GM18951 (cell line): ENCODE measurements around the gene TBC1D22A.

Experiments
- POLR2A ChIP-seq: IDR thresholded peaks from 4 replicates; pipeline ENCODE4 v1.6.1; 2011; ENCODE audit warnings: mild to moderate bottlenecking; ENCODE audit not compliant: insufficient read length, insufficient read depth; ENCODE audit errors: extremely low read depth
- in situ Hi-C: fragments of 300-500 bp; cut with MboI; formaldehyde crosslinking; loops from one replicate; pipeline ENCODE4 v1.12.0; 2022; ENCODE audit warnings: low sequenced_read_pairs, mixed read lengths, inconsistent platforms; ENCODE audit not compliant: unreplicated experiment

Gene TBC1D22A

DNA sequence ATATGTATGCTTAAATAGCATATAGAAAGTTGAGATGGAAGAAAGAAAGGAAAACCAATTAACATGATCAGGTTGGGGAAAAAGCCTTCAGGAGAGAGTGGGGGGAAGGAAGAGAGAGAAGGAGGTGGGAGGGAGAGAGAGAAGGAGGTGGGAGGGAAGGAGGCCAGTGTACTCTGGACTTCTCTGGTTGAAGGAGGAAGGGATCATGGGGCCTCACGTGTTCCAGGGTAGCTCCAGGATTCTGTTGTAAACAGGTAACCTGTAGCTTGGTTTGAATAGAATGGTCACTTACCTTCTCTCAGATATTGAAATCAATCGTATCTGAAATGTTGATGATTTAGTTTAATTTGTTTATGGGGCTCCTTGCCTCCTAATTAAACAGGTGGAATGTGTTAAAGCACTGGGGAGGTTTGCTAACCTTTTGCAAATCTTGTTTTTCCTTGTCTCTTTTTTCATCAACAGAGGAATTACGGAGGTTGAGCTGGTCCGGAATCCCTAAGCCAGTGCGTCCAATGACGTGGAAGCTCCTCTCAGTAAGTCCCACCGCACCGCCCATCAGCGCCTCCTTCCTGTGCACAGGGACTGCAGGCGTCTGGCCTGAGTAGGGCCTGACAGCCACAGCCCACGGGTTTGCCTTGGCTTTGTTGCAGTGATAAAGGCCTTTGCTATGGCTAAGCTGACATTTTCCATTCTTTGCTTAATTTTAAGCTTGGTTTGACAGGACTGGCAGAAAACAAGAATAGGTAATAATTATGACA lies 115.9 kb downstream of the TBC1D22A start:
- no peak for TF ChIP-seq POLR2A
- in situ Hi-C loops: no loop called here

DNA sequence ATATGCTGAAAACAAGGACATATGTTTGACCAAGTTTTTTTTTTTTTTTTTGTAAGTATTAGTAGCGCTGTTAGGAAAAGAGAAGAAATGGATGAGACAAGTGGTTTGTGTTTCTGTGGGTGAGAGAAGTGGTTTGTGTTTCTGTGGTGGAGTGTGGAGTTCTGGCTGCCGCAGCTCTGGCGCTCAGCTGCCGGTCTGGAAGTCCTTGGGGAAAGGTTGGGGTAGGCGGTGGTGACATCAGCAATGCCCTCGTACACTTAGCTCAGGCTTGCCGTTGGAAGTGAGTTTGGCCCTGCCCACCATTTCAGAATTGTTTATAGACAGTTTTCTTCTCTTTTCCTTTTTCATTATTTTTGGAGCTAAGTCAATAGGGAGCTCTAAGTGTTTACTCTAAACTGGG lies 116.6 kb downstream of the TBC1D22A start:
- TF ChIP-seq POLR2A: no peak
- in situ Hi-C loops: no loop called here

DNA sequence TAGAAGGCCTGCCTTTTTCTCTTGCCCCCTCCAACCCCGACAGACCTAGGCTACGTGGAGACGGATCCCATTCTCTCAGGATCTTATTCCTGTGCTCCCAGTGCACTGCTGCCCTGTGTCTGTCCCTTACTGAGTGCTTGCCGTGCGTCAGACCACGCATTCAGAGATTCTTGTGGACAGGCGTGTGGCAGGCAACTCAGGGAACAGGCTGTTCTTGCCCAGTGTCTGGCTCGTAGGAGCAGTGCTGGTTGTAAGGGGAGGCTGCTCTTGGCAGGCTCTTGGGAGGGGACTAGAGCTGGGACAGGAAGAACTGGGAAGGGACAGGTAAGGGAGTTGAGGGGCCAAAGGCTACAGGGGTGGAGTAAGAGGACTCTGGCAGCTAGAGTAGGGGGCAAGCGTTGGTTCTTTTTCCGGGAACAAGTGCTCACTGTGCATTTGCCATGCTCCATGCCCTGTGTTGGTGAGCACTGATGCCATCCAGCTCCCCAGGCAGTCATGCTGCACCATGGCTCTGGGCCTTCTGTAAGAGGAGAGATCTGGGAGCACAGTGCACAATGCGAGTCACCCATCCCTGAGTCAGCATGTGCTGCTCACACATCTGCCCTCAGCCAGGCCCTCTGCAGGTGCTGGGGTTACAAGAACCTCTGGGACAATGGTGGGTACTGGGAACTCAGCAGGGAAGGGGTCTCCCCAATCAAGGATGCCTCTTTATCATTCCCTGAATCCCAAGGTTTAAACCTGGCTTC lies 119.1 kb downstream of the TBC1D22A start:
- TF ChIP-seq POLR2A: no peak
- in situ Hi-C loops: no loop called here

DNA sequence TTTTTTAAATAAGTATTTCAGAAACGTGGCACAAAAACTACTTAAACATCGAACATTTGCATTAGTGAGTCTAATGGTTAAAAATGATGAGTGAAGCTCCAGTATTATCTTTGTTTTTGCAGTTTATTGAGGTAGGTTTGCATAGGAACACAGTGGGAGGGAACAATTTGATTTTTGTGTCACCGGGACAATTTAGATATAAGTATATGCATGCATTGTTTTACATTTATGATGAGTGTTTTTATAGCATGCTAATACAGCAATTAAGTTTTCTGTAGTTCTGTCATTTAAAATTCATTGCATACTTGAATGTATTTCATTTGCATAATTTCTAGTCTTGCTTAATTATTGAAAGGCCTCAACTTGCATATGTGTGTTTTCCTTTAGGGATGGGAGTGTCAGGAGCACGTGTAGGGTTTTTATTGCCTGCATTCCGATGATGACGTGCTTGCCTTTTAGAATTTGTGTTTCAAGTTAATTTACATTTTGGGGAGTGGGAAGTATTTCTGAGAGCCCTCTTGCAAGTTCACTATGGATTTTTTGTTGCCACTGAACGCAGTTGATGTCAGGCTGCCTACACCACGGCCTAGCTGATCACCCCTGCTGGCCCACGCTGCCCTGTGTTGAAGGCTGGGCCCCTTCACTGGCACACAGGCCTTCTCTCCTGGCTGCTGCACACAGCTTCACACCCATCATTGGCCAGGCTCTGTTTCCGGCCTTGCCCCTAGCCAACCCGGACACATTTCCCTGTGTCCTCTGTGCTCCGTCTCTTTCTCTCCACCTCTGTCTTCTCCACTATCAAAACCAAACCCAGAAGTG lies 120.9 kb downstream of the TBC1D22A start:
- TF ChIP-seq POLR2A: no peak
- in situ Hi-C loops: no loop called here

DNA sequence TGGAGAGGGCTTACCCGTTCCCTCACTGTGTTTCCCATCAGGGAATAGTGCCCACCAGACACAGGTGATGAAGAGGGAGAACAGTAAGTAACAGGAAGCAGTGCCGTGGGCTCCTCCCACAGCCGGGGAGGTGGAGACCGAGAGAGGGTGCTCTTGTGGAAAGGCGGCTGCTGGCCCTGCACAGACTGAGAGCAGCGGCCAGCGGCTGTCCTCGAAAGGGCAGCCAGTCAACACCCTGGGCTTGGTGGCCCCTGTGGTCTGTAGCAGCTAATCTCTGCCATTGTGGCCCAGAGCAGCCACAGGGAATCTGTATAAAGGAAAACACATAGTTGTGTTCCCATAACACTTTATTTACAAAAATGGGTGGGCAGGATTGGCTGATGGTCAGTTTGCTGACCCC lies 121.9 kb downstream of the TBC1D22A start:
- in situ Hi-C loops: no loop called here
- no peak for TF ChIP-seq POLR2A

DNA sequence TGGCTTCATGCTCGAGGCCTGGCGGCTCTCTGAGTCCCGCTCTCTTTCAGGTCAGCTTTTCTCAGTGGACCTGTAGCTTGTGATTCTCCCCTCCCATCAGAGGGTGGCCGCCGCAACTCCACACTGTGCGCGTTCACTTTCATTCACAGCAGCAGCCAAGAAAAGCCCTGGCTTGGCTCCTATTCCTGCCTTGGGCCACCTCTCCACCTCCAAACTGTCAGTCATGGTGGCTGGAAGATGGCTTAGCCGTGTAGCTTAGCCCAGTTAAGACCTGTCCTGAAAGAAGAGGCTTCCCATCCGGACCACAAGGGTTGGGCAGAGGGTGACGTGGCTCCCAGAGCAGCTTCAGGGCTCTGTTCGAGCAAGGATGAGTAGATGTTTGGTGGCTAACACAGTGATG lies 125.5 kb downstream of the TBC1D22A start:
- in situ Hi-C loops: no loop called here
- no peak for TF ChIP-seq POLR2A

DNA sequence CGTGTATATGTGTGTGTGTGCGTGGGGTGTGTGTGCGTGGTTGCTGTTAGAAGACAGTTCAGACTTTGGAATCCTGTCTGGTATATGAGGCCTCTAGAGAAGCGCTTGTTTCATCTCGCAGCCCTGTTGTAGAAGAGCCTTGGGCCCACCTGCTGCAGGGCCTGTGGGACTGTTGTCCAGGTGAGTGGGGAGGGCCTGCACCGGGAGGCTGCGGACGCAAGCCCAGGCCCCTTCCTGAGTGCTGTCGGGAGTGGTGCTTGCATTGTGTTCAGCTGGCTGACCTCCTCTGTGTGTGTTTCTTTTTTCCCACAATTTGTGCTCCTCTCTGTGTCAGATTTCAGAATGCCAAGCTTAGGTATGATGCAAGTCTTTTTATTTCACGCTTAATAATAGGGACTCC lies 128.4 kb downstream of the TBC1D22A start:
- TF ChIP-seq POLR2A: no peak

DNA sequence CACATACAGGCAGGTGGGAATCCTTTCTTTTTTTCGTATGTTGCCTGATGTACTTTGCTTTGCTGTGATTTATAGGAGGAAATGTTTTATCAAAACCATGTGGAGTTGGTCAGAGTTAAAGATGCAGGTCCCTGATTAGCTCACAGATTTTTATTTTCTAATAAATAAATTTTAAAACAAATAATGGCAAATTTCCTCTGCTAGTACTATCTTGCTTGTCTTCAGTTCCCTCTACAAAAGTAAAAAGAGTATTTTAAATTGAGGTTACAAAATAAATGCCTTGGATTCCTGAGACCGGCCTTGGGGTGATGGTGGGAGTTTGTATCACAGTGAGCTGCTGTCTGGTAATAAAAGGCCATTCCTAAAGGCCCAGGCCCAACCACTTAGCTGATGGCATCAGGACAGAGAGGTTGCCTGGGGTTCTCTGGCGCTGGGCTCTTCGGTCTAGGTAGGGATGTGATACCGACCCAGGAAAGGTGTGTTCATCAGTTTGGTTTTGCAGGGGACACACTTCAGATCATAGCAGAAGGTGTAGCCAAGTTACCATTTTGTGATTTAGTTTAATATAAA lies 129.0 kb downstream of the TBC1D22A start:
- in situ Hi-C loops: no loop called here
- no peak for TF ChIP-seq POLR2A

More for the DNA sequence above, 128.4 kb downstream of the TBC1D22A start:
- in situ Hi-C loops: no loop called here

DNA sequence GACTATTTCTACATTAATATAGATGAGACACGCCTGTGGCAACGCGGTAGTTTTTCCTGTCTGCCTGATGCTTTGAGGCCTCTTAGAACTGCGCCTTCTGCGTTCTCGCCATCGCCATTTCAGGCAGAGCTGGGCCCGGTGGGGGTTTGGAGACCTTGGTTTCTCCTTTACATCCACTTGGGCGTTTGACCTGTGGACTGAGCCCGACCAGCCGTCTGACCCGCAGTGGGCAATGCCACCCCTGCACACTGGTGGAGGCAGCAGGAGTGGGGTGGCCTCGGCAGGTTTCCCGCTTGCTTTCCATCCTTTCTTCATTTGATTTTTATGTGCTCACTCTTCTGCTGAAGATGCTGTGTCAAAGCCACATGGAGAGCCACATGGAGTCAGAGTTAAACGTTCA lies 130.4 kb downstream of the TBC1D22A start:
- TF ChIP-seq POLR2A: no peak
- in situ Hi-C loops: no loop called here

DNA sequence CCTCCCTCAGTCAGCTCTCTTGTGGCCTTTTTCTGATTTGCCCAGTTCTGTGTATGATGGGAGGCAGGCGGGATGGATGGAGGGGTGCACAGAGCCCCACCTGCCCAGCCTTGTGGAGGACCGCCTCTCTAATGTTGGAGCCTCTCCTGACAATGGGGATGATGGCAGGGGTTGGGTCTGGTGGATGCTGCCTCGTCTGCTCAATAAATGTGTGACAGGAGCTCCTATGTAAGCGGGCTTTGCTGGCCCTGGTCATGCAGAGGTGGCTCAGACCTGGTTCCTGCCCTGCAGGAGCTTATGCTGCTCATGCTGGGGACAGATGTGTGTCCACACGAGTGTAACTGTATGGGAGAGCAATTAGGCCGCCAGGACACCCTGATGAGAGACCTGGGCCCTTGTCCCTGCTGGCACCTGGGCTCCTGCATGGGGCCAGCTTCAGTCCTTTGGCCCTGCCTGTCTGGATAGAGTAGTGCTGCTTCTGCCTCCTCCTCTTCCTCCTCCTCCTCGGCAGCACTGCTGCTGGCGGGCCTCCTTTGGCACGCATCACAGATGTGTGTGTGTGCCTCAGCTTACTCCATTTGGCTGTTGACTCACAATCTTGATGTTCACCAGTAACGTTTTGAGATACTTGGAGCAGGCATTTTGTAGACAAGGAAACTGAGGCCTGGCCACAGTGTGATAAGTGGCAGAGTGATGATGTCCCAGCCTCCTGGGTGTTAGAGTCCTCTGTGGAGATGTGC lies 131.0 kb downstream of the TBC1D22A start:
- in situ Hi-C loops: no loop called here
- no peak for TF ChIP-seq POLR2A

DNA sequence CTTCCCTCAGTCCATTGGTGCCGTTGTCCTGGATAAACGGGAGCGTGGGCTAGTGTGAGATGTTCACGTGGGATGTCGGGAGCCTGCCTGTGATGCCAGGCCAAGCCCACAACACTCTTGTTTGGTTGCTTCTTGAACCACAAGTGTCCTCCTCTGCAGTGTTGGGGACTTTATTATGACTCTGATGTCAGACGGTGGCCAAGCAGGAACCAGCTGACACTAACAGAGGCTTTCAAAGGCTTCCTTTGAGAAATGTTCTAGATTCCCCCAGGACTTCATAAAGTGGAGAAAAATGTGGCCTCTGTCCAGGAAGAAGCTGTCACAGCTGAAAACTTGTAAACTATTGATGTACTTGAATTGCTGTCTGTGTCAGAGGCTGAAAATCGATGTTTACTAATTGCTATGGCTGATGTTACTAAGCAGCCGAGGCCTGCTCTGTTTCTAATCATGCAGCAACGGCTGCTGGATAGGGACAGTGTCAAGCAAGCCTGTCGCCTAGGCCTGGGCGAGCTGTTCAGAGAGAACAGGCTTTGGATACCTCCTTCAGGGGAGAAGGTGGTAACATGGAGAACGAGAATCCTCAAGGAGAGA lies 131.7 kb downstream of the TBC1D22A start:
- in situ Hi-C loops: no loop called here
- TF ChIP-seq POLR2A: no peak
